NCI-H146 treated with DMSO at 0.1 percent for 48 hours (cell line): ENCODE results near the gene PCDHA6.
"Not testable (repeated sequence)": the region's sequence is repeated elsewhere in the genome, so short reads cannot be mapped to it uniquely, and the experiment has no call there.

Source experiments
- DNase-seq: peaks from one replicate; lab custom pipeline; 2025; ENCODE audit not compliant: unreplicated experiment; lab: John Stamatoyannopoulos, UW

PCDHA6 gene

GRCh38 chr5:140857177-140857986 is 29.6 kb downstream of the PCDHA6 start:
- DNase-seq = no peak

GRCh38 chr5:140857987-140858240 is 30.2 kb downstream of the PCDHA6 start:
- DNase-seq = no peak

GRCh38 chr5:140862441-140863295 is 34.9 kb downstream of the PCDHA6 start:
- no peak for DNase-seq

GRCh38 chr5:140868721-140869554 is 41.2 kb downstream of the PCDHA6 start, which contains the start of gene PCDHA11:
Gene PCDHA11, plus strand, starts transcription at chr5:140868957. Its CDS starts 147 bp downstream, at chr5:140869104.
- no peak for DNase-seq

GRCh38 chr5:140869555-140869886 is 41.8 kb downstream of the PCDHA6 start:
- DNase-seq = no peak

- DNase-seq = no peak
These were observed 42.8 kb downstream of the PCDHA6 start for GRCh38 chr5:140870221-140871201.

GRCh38 chr5:140875085-140876065 is 47.6 kb downstream of the PCDHA6 start, which contains the start of gene PCDHA12:
Gene PCDHA12, plus strand, starts transcription at chr5:140875308. Its CDS starts 165 bp downstream, at chr5:140875473.
- DNase-seq = no peak

- not testable (repeated sequence) for DNase-seq
These were observed 48.9 kb downstream of the PCDHA6 start for GRCh38 chr5:140876541-140877261.

GRCh38 chr5:140877262-140877581 is 49.5 kb downstream of the PCDHA6 start:
- DNase-seq = no peak
